ENCODE data around the gene AUTS2.

AUTS2 gene

GRCh38 chr7:70717553-70718329 is 1119.5 kb downstream of the AUTS2 start:
- Histone ChIP-seq H3K36me3 (ENCODE audit: insufficient read depth, low read length) (peaks cover 19% of the 10 kb centered on the region), H3K9ac (ENCODE audit: low read depth, low read length, poor library complexity, severe bottlenecking) (no peak overlapping the region), H4K20me1 (ENCODE audit: insufficient read depth, low read length, poor library complexity, severe bottlenecking) (peaks cover 26% of the 10 kb centered on the region), H3K9me2 (replicated peaks; ENCODE audit: low read depth, low read length) (no peaks in the 10 kb centered on the region), H3K4me2 (ENCODE audit: low read depth, low read length, poor library complexity, severe bottlenecking) (no peak overlapping the region), H3K4me3 (ENCODE audit: low read length, poor library complexity, severe bottlenecking) (no peak overlapping the region), H2AFZ (ENCODE audit: low read length) (no peak overlapping the region), H3K79me2 (ENCODE audit: insufficient read depth, low read length) (peaks cover 78% of the 10 kb centered on the region), H3F3A (ENCODE audit: low read depth) (no peaks in the 10 kb centered on the region), H3K4me1 (ENCODE audit: insufficient read depth, low read length, poor library complexity, severe bottlenecking) (no peaks in the 10 kb centered on the region), H3K27me3 (ENCODE audit: insufficient read depth, low read length, poor library complexity, severe bottlenecking) (no peaks in the 10 kb centered on the region), H3K9me3 (ENCODE audit: insufficient read depth, low read depth, low read length) (no peaks in the 10 kb centered on the region)
- TF ChIP-seq CTCF (conservative IDR thresholded peaks at IDR 0.05; ENCODE audit: low read length) = no peak
- no peak for TF ChIP-seq EZH2phosphoT487 (IDR thresholded peaks at IDR 0.05; ENCODE audit: borderline replicate concordance)

DNA sequence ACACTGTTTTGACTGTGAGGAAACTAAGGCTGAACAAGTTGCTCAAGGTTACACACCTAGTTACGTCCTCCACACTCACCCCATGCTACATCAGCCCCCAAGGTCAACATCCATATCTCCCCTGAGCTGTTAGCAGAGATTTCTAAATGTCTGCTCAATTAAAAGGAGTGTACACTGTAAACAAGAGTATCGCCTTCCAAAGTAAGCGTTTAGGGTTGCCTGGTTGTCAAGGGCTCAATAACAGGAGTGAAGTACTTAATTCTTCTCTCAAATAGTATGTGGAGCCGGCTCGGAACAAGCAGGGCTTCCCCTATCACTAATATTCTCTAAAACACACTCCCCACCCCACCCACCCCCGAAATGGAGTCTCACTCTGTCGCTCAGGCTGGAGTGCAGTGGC is 1120.8 kb downstream of the AUTS2 start:
- TF ChIP-seq CTCF (conservative IDR thresholded peaks at IDR 0.05; ENCODE audit: low read length) (no peak), EZH2phosphoT487 (IDR thresholded peaks at IDR 0.05; ENCODE audit: borderline replicate concordance) (no peak)
- no peak overlapping the region for H3K9ac ChIP-seq (ENCODE audit: low read depth, low read length, poor library complexity, severe bottlenecking)
- no peak overlapping the region for H3K4me3 ChIP-seq (ENCODE audit: low read length, poor library complexity, severe bottlenecking)
- peaks cover 33% of the 10 kb centered on the region for H4K20me1 ChIP-seq (ENCODE audit: insufficient read depth, low read length, poor library complexity, severe bottlenecking)
- no peaks in the 10 kb centered on the region for H3F3A ChIP-seq (ENCODE audit: low read depth)
- H3K36me3 ChIP-seq (ENCODE audit: insufficient read depth, low read length) = peaks cover 13% of the 10 kb centered on the region
- H3K9me2 ChIP-seq (replicated peaks; ENCODE audit: low read depth, low read length) = no peaks in the 10 kb centered on the region
- no peaks in the 10 kb centered on the region for H3K27me3 ChIP-seq (ENCODE audit: insufficient read depth, low read length, poor library complexity, severe bottlenecking)
- H3K4me2 ChIP-seq (ENCODE audit: low read depth, low read length, poor library complexity, severe bottlenecking) = no peak overlapping the region
- H2AFZ ChIP-seq (ENCODE audit: low read length) = no peak overlapping the region
- no peaks in the 10 kb centered on the region for H3K9me3 ChIP-seq (ENCODE audit: insufficient read depth, low read depth, low read length)
- H3K4me1 ChIP-seq (ENCODE audit: insufficient read depth, low read length, poor library complexity, severe bottlenecking) = peaks cover 3% of the 10 kb centered on the region
- peaks cover 85% of the 10 kb centered on the region for H3K79me2 ChIP-seq (ENCODE audit: insufficient read depth, low read length)

DNA sequence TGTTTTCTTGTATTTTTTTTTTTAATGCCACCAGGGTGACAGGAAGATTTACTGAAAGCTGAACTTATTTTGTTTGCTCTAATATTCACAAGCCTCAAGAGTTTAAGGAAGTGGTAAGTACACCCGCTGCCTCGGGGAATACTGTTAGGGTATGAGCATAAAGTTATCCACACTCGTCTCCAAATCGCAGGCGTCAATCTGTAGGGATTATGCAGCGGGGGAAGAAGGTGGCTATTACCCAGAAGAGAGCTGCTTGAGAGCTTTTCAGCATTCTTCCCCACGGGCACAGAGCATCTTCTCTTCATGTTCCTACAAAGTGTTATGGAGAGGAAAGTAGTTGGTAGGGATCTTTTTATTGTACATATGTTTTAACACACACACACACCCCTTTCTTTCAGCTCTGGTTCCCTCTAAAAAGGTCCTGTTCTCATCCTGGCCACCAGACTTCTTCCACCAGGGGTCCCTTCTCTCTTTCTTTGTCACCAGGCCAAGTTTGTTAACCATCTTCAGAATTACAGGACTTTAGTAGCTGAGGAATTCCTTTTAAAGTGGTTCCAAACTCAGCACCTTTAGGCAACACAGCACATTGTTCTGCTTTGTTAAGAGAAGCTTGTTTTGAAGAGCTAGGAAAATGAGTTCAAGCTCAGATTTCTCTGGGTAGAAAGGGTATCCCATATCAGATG is 1122.1 kb downstream of the AUTS2 start:
- no peak overlapping the region for H3K4me2 ChIP-seq (ENCODE audit: low read depth, low read length, poor library complexity, severe bottlenecking)
- H3K4me1 ChIP-seq (ENCODE audit: insufficient read depth, low read length, poor library complexity, severe bottlenecking) = peaks cover 3% of the 10 kb centered on the region
- H3K36me3 ChIP-seq (ENCODE audit: insufficient read depth, low read length) = peaks cover 7% of the 10 kb centered on the region; the same call in 1 of the 2 replicates
- H3K9me2 ChIP-seq (replicated peaks; ENCODE audit: low read depth, low read length) = no peaks in the 10 kb centered on the region
- H3K27me3 ChIP-seq (ENCODE audit: insufficient read depth, low read length, poor library complexity, severe bottlenecking) = no peaks in the 10 kb centered on the region
- H3K9ac ChIP-seq (ENCODE audit: low read depth, low read length, poor library complexity, severe bottlenecking) = no peak overlapping the region
- peaks cover 85% of the 10 kb centered on the region for H3K79me2 ChIP-seq (ENCODE audit: insufficient read depth, low read length)
- no peak overlapping the region for H2AFZ ChIP-seq (ENCODE audit: low read length)
- H3K9me3 ChIP-seq (ENCODE audit: insufficient read depth, low read depth, low read length) = no peaks in the 10 kb centered on the region
- H4K20me1 ChIP-seq (ENCODE audit: insufficient read depth, low read length, poor library complexity, severe bottlenecking) = peaks cover 33% of the 10 kb centered on the region
- H3F3A ChIP-seq (ENCODE audit: low read depth) = no peaks in the 10 kb centered on the region
- no peak for TF ChIP-seq EZH2phosphoT487 (IDR thresholded peaks at IDR 0.05; ENCODE audit: borderline replicate concordance)
- TF ChIP-seq CTCF (conservative IDR thresholded peaks at IDR 0.05; ENCODE audit: low read length) = no peak
- H3K4me3 ChIP-seq (ENCODE audit: low read length, poor library complexity, severe bottlenecking) = no peak overlapping the region
